Renal cortex interstitium (tissue), 11 donors: ENCODE results near the gene CSNK1A1L. TPM values are rescaled to one million over a fixed set of nuclear protein-coding genes. Genes with fewer than 3 reads are reported as not detected.
A peak's percentile ranks its signal among the peaks of the same experiment; 100 is the strongest.

Source experiments
- DNase-seq, 11 donors: peaks; one replicate each; pipeline ENCODE4 v3.0.0-alpha.2; 2013; ENCODE audit warnings: low read depth in 9 of 11, low spot score in 4 of 11; ENCODE audit errors: extremely low read depth in 1 of 11
- polyA plus RNA-seq, 3 donors: library from polyadenylated mRNA; unstranded; fragments of 120-200 nt; gene quantifications; one replicate each; pipeline ENCODE4 v1.2.1, GENCODE V29; 2013; ENCODE audit not compliant: insufficient read length in 3 of 3

Gene CSNK1A1L
- polyA plus RNA-seq, 3 donors = 0.14 to 0.32 TPM; not detected in 1

DNA sequence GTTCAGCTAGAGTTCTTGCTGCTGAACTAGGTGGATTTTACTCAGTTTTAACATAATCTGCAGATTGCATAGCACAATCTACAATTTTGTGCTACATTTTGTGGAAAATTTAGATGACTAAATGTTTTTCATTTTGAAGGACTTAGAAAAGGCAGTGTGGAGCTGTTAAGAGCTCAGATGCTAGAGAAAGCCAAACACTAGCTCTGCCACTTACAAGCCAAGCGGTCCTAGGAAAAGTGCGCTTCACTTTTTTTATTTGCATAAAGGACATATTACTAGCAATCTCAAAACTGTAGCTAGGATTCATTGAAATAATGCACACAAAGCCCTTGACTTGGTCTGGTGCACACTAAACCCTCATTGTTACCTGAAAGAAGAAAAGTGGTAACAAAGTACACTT lies 8.1 kb upstream of the CSNK1A1L start:
- DNase-seq = no peak

DNA sequence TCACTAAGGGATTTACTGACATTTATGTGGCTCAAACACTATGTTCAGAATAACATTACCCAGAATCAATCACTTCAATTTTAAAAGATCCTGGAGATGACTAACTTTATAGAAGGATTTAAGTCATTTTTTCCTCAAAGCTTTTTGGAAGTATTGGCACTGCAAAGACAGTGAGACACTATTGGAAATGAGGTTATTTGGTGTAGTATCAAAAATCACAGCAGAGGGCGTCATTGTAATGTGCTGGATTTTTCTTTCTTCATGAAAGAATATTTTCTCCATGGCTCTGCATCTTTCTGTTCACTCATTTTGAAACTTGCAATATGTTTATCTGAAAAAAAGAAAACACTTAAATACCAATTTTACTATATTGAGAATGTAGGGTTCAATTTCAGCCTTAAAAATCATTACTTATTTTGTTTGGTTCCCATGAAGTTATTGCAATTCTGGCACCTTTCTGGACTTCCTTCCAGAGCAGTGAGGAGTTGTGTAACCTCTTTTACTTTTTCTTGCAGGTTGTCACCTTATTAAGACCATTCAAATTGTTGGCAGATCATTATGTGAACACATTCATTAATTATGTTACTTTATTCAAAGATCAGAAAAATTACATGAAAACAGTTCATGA lies 3.7 kb upstream of the CSNK1A1L start:
- peak in 7 of 11 donors; percentile 26 to 50 (median 41) for DNase-seq

DNA sequence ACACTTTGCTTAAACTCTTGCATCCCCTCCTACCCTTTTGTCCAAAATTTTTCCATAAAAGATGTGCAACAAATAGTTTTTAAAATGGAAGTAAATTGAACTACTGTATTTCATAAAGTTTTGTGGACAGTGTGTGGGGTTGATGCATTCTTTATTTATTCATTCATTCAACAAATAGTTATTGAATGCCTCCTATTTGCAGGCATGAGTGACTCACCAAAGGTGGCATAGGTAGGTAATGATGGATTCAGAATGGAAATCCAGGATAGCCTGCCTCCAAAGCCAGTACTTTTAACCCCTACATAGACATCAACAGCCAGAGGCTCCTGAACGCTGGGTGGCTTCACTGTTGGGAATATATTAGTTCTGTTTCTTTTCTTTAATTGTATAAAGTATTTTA lies 2.4 kb upstream of the CSNK1A1L start:
- no peak for DNase-seq

DNA sequence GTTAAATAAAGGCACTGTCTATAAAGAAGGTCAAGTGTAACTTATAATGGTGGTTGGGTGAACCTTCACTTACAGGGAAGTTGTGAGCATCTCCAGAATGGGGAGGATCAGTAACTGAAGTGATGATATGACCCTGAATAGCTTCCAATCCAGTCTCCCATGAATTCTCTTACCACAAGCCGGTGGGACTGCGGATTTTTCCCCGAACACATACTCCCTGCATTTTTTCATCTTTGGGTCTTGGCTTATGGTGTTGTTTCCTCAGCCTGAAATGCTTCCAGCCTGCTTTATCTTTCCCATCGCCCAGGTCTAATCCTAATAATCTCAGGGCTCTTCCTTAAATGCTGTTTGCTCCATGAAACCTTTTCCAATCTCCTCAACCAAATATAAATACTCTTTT lies 2.0 kb upstream of the CSNK1A1L start:
- DNase-seq = no peak

DNA sequence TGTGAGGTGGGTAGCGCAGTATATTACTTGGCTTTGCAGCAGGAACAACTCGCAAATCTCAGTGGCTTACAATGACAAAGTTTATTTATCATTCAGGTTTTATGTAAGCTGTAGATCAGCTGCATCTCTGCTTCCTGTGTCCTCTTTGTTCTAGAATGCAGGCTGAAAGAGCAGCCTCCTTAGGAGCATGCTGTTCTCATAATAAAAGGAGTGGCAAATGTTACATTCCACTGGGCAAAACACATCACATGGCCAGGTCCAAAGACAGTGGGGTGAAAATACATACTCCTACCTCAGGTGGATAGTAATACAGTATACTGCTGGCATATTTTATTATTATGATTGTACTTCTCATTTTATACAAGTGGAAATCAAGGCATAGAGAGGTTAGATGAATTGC lies 1.2 kb upstream of the CSNK1A1L start:
- no peak for DNase-seq

DNA sequence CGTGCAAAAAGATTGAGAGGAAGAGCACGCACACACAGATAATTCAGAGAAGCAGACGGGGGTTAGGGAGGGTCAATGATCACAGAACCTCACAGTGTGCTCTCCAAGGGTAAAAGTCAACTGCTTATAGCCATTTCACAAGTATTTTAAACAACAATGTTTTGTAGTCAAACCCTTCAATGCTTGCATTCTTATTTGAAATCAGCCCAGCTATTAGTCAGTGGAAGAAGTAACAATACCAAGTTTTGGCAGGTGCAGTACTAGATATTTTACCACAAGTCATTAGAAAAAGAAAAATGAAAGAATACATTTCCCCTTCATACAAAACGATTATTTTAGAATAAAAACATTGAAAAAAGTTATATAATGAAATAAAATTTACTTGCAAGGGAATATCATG lies 2.6 kb downstream of the CSNK1A1L start:
- DNase-seq = no peak

DNA sequence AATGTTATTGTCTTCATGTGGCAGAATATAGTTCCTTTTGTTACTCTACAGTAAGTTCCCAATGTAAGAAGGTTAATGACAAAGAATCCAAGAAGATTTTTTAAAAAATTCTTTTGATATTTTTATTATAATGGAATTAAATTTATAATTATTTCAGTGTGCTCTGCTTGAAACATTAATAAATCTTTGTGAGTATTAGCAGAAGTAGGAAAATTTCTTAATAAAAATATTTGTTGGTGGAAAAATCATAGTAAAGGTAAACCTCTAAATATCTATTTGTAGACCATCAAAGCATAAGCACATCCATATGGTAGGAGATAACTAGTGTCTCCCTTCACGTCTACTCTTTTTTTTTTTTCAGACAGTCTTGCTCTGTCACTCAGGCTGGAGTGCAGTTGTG lies 4.3 kb downstream of the CSNK1A1L start:
- no peak for DNase-seq

DNA sequence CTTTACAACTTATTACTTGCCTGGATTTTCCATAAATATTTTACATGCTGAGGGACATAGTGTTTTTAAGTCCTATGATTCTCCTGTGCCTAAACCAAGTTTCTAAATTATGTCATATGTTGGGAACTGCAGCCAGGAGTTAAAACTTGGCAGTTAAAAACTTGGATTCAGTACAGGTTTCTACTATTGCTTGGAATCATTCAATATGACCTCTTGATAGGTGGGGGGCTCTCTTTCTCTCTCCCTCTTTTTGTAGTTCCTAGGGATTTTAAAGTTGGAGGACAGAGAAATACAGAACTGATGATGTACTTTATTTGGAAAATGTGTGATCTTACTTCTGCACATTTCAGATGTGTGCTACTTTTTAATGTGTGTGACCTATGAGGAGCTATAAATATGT lies 4.7 kb downstream of the CSNK1A1L start:
- DNase-seq = no peak

DNA sequence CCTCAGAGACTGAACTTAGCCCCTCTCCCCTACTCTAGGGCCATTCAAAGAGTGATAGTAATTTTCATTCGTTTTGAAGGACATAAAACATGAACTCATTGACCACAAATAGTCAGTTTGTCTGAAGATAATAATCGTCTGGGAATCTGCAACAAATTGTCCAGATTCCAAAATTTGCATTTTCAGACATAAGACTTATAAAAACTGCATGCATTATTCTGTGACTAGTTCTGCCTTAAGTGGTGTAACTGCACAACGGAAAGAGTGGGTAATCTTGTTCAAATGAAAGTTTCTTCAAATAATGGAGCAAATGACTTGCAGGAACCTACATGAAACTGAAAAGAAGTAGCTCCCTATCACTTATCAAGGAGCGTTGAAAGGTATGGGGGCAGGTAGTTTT lies 8.4 kb downstream of the CSNK1A1L start:
- DNase-seq = no peak

DNA sequence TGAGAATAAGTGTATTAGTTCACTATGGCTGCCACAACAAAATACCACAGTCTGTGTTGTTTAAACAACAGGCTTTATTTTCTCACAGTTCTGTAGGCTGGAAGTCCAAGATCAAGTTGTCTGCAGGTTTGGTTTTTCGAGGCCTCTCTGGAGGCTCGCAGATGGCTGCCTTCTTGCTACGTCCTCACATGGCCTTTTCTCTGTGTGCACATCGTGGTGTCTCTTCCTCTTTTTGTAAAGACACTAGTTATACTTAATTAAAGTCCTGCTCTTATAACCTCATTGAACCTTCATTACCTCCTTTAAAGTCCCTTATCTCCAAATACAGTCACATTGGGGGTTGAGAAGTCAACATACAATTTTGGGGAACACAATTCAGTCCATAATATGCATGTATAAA lies 10.6 kb downstream of the CSNK1A1L start:
- no peak for DNase-seq

DNA sequence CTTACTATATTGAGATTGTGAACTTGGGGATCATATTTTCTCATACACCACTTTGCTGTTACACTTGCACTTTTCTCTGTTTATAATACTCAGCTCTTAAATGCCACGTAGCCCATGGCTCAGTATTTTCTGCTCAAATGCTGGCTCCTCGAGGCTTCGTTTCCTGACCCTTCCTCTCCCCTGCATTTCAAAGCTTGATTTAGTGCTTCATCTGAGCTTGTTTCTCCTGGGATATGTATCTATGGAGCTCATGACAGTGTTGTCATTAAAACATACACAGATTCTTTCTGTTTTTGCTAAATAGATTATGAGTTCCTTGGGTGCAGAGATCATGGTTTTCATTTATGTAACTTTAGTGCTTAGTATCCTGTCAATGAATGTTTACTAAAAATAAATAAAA lies 11.4 kb downstream of the CSNK1A1L start:
- DNase-seq = no peak

DNA sequence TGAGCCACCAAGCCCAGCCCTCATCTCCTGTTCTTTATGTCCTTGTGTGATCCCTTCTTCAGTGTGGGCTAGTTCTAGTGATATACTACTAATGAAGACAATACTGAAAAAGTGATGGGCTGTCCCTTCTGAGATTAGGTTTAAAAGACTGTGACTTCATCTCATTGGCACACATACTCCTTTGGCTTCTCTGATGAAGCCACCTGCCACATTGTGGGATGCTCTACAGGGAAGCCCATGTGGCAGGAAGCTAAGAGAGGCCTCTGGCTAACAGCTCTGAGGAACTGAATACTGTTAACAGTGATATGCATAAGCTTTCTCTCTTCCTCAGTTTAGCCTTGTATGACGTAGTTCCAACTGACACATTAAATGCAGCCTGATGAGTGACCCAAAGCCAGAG lies 13.6 kb downstream of the CSNK1A1L start:
- DNase-seq = no peak

DNA sequence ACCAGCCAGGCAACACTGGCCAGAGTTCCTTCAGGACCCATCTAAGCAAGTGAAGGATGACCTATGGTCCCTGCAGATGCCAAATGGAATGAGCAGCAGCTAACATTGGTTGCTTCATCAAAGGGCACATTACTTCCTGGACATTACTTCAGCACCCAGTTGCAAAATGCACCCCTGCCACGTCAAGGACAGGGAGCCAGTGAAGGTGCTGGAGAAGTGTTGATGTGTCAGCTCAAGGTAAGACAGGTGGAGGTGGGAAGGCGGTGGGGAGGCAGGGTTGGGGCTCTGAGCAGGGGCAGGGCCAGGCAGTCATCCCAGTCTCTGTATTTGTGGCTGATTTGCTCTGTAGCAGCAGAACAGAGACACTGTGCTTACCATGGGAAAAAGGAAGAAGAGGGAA lies 14.6 kb downstream of the CSNK1A1L start:
- DNase-seq = no peak

DNA sequence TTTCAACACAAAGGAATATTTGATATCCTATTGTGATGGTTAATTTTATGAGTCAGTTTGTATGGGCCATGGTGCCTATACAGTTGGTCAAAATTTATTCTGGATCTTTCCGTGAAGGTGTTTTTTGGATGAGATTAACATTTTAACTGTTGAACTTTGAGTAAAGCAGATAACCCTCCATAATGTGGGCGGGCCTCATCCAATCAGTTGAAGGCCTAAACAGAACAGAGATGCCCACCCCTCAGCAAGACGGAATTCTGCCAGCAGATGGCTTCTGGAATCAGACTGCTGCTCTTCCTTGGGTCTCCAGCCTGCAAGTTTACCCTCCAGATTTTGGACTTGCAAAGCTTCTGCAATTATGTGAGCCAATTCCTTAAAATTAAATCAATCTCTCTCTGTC lies 16.0 kb downstream of the CSNK1A1L start:
- no peak for DNase-seq

DNA sequence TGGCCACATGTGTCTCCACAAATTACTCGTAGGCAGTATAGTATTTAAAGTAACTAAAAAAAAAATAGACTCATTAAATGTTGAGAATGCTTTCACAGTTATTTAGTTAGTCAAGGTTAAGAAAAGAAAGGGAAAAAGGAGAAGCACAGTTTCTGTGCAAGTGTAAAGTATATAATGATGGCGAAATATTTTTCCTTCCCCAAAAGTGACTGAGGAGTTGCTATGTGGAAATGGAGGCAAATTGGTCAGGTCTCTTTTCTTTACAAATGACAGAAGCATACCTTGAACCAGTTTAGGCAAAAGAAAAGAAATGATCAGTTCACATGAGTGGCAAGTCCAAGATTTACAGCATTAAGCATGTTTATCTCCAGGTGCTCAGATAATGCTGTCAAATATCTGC lies 18.0 kb downstream of the CSNK1A1L start:
- DNase-seq = no peak

DNA sequence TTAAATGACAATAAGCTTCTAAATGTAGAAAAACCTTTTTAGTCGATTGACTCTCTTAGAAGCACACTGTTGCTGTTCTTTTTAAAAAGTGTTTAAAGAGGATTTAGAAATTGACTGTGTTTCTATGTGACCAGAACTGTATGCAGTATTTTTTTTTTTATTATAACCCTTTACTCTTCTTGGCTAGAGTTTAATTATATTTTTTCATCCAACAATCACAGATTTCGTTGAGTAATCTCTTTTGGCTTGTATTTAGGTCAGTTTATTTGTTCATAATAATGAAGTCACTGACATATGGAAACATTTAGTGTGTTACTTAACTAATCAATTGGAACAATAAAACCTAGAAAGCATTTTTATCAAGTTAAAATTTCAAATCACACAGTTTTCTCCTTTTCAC lies 19.9 kb downstream of the CSNK1A1L start:
- no peak for DNase-seq

DNA sequence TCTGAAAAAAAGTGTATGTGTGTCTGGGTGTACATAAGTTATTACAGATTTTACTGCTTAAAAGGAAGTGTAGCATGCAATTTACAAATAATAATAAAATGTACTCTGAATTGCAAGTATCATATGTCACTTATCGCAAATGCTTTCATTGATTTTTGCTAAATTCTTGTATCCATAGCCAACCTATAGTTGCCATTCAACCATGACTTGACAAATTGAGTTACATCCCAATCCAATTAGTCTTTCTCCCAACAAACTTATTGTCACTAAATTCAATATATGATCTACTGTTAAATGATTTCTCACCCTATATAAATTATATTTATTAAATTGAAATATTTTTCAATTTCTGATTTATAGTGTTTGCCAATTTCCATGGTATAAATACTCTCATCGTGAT lies 28.6 kb downstream of the CSNK1A1L start:
- no peak for DNase-seq

DNA sequence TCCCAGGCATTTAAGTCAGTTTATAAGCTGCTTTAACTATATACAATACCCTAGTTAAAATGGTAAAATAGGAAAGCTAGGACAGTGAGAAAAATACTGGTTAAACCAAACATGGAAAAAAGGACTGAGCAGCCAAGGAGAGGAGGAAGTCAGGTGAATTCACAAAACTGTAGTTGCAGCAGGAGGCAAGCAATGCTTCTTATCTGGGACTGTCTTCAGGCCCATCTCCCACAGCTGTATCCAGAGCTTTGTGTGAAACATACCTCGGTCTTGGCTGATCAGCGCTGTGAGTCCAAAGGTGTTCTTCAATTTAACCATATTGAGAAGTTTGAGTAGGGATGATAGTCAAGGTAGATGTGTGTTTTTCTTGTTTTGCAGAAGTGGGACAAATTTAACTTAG lies 30.3 kb downstream of the CSNK1A1L start:
- DNase-seq = no peak

DNA sequence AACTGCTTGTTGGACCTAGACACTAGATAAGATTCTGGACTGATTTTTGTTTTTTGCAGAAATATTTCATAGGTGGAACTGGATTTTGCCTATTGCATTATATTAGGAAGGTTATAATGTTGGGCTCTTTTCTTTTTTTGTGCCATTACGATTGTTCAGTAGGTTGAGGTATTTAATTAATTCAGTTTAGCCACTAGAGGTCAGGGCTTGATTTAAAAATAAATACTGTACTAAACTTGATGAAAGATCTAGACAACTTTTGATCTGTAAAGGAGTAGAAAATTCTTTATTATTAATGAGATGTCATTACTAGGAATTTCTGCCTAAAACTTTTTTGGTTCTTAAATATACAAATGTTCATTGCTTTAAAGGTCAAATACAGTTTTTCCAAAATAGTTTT lies 30.8 kb downstream of the CSNK1A1L start:
- DNase-seq = no peak

DNA sequence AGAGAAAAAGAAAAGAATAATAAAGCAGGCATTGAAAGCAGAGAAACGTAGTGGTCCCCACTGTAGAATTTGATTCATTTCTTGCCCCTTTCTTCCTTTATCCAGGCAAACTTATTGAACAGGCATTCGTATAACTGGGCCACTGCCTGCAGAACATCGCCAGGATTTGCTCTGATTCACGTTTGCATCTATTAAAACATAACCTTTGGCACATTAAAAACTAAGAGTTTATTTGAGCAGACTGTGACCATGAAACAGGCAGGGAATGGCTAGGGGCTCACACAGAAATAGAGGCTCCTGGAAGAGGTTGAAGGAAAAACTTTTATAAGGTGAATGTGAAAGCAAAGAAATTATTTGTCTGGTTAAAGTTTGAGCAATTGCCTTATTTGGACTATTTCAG lies 33.4 kb downstream of the CSNK1A1L start:
- no peak for DNase-seq

DNA sequence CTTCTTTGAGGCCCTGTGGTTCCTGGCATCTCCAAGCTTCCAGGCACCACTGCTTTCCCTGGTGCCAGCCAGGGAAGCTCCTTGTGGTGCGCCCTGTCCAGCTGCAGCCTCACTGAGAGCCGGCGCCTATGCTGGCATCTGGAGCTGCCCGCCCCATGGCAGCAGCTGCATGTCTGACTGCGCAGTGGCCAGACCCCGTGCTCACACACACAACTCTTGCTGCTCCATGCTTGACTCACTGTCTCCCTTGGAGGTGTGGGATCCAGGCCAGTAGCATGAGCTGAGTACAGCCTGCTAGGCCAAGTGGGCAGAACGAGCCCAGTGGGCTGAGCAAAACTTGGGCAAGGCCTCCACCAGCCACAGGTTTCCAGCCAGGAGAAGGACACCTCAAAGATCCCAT lies 34.5 kb downstream of the CSNK1A1L start:
- no peak for DNase-seq
